GM21717 (cell line): ENCODE measurements around the gene BCAS1.
"Not testable (repeated sequence)": the region's sequence is repeated elsewhere in the genome, so short reads cannot be mapped to it uniquely, and the experiment has no call there.

Experiments
- ATAC-seq: cut with Tn5 transposase; IDR thresholded peaks from one replicate; pipeline ENCODE4 v1.9.1; 2021; ENCODE audit warnings: mild to moderate bottlenecking, moderate library complexity; ENCODE audit not compliant: unreplicated experiment

Gene BCAS1

GRCh38 chr20:54023406-54023805 is 47.0 kb downstream of the BCAS1 start:
- no peak for ATAC-seq

DNA sequence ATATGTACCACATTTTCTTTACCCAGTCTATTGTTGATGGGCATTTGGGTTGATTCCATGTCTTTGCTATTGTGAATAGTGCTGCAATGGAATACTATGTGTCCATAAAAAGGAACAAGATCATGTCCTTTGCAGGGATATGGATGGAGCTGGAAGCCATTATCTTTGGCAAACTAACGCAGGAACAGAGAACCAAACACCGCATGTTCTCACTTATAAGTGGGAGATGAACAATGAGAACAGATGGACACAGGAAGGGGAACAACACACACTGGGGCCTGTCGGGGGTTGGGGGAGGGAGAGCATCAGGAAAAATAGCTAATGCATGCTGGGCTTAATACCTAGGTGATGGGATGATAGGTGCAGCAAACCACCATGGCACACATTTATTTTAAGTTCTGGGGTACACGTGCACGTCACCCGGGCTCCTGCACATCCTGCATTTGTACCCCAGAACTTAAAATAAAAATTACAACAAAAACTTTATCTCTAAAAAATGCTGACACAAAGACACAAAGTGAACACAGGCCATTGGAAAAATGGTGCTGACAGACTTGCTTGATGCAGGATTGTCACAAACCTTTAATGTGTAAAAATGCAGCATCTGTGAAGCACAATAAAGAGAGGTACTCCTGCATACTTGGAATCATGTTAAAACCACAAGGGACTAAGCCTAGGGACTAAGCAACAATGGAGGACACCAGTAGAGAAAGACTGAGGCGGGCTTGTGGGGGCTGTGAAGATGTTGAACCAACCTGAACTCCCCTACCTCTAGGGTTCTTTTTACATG is 48.8 kb downstream of the BCAS1 start:
- no peak for ATAC-seq

GRCh38 chr20:54020868-54021267 is 49.5 kb downstream of the BCAS1 start:
- ATAC-seq: no peak

DNA sequence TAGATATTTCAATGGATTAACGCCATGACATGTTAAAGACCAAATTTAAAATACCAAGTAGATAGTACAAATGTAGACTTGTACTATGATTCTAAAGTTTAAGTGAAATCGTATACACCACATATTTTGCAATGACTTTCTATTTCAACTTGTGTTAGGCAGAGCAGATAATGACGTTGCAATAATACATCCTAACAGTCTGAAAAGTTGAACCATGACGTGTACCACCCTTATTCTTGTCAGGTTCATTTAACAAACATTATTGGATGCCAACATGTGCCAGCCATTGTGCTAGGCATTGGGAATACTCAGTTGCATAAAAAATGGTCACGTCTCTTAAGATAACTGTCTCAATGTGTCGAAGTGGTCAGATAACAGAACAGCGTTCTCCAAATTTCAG is 50.0 kb downstream of the BCAS1 start:
- ATAC-seq: no peak

DNA sequence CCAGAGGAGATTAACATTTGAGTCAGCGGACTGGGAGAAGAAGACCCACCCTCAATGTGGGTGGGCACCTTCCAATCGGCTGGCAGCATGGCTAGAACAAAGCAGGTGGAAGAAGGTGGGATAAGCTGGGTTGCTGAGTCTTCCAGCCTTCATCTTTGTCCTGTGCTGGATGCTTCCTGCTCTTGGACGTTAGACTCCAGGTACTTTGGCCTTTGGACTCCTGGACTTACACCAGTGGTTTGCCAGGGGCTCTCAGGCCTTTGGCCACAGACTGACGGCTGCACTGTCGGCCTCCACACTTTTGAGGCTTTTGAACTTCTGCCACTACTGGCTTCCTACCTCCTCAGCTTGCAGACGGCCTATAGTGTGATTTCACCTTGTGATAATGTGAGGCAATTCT is 50.8 kb downstream of the BCAS1 start:
- ATAC-seq: no peak

DNA sequence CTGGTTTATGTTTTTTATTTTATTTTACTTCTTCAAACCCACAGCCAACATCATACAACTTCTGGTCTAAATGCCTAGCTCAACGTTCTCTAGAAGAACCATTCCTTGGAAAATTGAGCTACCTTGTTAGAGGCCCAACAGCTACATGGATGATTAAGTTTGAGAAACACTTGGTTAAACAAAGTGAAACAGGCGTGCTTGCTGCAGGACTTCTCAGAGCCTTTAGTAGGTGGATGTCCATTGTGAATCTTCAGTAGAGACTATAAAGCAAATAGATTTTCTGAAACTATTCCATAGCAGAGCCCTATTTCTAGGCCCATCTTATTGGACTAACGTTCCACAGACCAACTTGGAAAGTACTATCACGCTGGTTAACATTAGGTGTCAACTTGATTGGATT is 51.3 kb downstream of the BCAS1 start:
- no peak for ATAC-seq

GRCh38 chr20:54017846-54018245 is 52.5 kb downstream of the BCAS1 start:
- ATAC-seq: peak; percentile 87

GRCh38 chr20:54015496-54015895 is 54.9 kb downstream of the BCAS1 start:
- ATAC-seq: no peak

DNA sequence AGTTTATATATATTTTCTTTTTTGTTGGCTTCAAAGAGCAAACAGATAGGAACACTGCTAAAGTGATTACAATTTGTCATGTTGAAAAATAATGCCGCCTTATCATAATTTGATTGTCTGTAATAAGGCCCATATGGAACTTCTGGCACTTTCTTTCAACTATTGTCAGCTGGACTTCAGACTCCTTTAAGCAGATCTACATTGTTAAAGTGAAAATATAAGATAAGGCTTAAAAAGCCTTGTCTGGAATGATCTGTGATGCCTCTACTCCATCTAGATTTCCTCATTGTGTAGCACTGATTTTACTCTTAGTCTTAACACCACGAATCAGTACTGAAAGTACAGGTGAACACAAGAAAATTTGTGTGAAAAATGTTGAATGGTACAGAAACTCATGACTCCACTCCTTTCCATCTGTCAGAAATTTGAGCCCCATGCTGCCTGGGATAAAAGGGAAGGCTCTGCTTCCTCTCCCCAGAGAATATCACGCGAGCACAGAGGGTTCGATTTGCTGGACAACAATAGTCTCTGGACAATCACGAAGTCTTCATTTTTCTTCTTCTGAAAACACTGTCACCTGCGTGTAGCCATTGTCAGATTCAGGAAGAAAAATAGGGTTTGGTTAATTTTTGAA is 56.0 kb downstream of the BCAS1 start:
- ATAC-seq: no peak

GRCh38 chr20:54013471-54013870 is 56.9 kb downstream of the BCAS1 start:
- no peak for ATAC-seq

GRCh38 chr20:54011346-54011745 is 59.0 kb downstream of the BCAS1 start:
- ATAC-seq: no peak

DNA sequence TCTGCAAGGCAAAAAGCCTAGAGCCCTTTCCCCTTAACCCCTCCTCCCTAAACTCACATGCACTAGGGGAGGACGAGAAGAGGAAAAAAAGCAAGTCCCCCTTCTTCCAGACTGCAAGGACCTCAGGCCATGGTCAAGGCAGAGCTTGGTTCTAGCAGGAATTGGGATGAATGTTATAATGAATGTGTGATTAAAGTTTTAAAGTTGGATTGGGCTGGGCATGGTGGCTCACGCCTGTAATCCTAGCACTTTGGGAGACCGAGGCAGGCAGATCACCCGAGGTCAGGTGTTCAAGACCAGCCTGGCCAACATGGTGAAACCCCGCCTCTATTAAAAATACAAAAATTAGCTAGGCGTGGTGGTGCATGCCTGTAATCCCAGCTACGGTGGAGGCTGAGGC is 64.2 kb downstream of the BCAS1 start:
- ATAC-seq: not testable (repeated sequence)

DNA sequence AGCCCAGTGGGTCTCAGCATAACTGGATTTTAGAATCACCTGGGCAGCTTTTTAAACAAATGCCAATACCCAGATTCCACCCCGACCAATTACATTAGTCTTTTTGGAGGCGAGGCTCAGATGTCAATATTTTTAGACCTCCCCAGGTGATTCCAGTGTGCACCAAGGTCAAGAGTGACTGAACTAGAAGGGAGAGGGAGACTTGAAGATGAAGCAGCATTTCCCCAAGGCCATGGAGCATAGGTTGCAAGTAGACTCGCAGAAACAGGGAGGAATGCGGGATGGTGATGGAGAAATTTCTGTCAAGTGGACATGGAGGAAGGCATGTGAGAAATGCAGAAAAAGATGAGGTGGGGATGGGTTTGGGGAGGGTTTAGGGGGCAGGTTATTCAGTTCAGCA is 64.9 kb downstream of the BCAS1 start:
- ATAC-seq: no peak

DNA sequence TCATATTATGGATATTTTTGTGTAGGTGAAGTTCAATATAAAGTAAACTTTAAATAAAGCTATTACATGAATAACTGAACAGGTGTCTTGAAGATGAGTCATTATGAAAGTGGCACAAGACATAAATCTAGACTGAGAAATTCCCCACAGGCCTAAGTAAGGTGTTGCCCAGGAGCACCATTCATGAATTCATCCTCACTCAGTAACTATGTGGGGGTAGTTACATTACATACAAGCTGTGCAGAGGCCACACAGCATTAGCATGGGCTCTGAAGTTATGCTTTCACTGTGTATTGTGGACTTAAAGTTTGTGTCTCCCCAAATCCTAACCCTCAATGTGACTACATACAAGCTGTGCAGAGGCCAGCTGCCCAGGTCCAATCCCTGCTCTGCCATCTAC is 65.9 kb downstream of the BCAS1 start:
- ATAC-seq: peak; percentile 97

GRCh38 chr20:54002741-54003140 is 67.7 kb downstream of the BCAS1 start:
- ATAC-seq: no peak

DNA sequence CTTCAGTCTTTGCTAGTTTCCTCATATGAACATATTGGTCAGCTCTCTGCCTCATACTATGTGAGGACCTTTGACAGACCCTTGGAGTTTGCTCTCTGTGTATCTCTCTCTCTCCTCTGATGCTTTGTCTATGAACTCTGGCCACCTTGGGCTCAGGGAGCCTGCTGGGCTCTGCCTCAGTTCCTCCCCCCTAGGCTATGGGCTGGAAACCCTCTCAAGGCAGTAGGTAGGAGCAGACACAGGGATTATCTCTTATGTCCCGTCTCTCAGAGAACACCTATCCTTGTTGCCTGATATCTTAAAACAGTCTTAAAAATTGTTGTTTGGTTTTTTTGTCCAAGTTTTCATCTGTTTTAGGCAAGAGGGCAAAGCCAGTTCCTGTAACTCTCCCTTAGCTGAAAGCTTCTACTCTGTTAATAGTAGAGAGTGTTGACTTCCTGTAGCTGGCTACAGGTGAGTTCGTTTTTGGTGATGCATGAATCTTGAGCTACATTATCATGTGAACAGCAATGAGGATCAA is 68.3 kb downstream of the BCAS1 start:
- no peak for ATAC-seq

GRCh38 chr20:54000914-54001313 is 69.5 kb downstream of the BCAS1 start:
- no peak for ATAC-seq

GRCh38 chr20:54000262-54000661 is 70.1 kb downstream of the BCAS1 start:
- no peak for ATAC-seq

GRCh38 chr20:53999077-53999476 is 71.3 kb downstream of the BCAS1 start:
- ATAC-seq: no peak

- no peak for ATAC-seq
These were observed 73.6 kb downstream of the BCAS1 start for GRCh38 chr20:53996584-53997486.

GRCh38 chr20:53995949-53996348 is 74.4 kb downstream of the BCAS1 start:
- ATAC-seq: no peak
